ENCODE data around the gene GP1BB. TPM values are rescaled to one million over a fixed set of nuclear protein-coding genes. Genes with fewer than 3 reads are reported as not detected.

GP1BB gene
- total RNA-seq, 1 experiment from 2014 or later = 4.3 TPM

GRCh38 chr22:19703869-19704268 is 19.5 kb upstream of the GP1BB start (continued):
- TF ChIP-seq, protein P1, sequence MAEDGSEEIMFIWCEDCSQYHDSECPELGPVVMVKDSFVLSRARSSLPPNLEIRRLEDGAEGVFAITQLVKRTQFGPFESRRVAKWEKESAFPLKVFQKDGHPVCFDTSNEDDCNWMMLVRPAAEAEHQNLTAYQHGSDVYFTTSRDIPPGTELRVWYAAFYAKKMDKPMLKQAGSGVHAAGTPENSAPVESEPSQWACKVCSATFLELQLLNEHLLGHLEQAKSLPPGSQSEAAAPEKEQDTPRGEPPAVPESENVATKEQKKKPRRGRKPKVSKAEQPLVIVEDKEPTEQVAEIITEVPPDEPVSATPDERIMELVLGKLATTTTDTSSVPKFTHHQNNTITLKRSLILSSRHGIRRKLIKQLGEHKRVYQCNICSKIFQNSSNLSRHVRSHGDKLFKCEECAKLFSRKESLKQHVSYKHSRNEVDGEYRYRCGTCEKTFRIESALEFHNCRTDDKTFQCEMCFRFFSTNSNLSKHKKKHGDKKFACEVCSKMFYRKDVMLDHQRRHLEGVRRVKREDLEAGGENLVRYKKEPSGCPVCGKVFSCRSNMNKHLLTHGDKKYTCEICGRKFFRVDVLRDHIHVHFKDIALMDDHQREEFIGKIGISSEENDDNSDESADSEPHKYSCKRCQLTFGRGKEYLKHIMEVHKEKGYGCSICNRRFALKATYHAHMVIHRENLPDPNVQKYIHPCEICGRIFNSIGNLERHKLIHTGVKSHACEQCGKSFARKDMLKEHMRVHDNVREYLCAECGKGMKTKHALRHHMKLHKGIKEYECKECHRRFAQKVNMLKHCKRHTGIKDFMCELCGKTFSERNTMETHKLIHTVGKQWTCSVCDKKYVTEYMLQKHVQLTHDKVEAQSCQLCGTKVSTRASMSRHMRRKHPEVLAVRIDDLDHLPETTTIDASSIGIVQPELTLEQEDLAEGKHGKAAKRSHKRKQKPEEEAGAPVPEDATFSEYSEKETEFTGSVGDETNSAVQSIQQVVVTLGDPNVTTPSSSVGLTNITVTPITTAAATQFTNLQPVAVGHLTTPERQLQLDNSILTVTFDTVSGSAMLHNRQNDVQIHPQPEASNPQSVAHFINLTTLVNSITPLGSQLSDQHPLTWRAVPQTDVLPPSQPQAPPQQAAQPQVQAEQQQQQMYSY (CRISPR knock-in tag; IDR thresholded peaks at IDR 0.05) = no peak
- TF ChIP-seq MLX (CRISPR knock-in tag; IDR thresholded peaks at IDR 0.05) (no peak), ZNF317 (CRISPR knock-in tag; IDR thresholded peaks at IDR 0.05; ENCODE audit: borderline replicate concordance, low read depth) (no peak), NFATC4 (CRISPR knock-in tag; IDR thresholded peaks at IDR 0.05) (no peak), ZBTB43 (CRISPR knock-in tag; IDR thresholded peaks at IDR 0.05) (no peak), SMAD3 (CRISPR knock-in tag; IDR thresholded peaks at IDR 0.05; ENCODE audit: borderline replicate concordance) (no peak)
- TF ChIP-seq, protein P2, sequence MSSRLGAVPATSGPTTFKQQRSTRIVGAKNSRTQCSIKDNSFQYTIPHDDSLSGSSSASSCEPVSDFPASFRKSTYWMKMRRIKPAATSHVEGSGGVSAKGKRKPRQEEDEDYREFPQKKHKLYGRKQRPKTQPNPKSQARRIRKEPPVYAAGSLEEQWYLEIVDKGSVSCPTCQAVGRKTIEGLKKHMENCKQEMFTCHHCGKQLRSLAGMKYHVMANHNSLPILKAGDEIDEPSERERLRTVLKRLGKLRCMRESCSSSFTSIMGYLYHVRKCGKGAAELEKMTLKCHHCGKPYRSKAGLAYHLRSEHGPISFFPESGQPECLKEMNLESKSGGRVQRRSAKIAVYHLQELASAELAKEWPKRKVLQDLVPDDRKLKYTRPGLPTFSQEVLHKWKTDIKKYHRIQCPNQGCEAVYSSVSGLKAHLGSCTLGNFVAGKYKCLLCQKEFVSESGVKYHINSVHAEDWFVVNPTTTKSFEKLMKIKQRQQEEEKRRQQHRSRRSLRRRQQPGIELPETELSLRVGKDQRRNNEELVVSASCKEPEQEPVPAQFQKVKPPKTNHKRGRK (CRISPR knock-in tag; IDR thresholded peaks at IDR 0.05; ENCODE audit: borderline replicate concordance) = no peak

DNA sequence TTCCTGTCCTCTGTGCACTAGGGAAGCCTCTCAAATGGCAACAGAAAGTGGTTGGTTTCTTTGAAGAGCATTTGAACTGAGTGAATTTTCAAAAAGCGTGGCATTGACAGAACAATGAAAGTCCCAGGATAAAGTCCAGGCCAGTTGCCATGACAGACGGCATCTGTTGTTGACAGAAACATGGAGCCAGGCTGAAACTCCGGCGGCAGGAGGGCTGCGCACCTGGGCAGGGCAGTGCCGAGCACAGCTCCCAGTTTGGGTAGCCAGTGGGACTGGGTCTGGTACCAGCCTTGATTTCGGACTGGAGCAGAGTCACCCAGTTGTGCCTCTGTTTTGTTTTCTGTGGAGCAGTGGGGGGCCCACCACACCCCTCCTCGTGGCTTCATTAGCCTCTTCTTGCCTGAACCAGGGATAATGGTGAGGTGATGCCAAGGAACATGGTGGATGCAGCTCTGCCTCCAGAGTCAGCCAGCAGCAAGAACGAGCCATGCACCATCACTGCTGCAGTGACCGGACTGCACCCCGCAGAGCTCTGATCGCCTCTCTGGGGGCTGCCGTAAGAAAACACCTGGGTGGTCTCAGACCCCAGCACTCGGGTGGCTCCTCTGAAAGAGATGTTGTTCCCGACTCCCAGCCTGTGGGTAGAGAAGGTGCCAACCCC is 18.9 kb upstream of the GP1BB start:
- peak; percentile 12 for DNase-seq (ENCODE audit: low spot score)
- Mint-ChIP-seq H3K9me3 (no peaks in the 10 kb centered on the region), H3K27me3 (ENCODE audit: low read depth) (peaks cover 3% of the 10 kb centered on the region), H3K36me3 (no peaks in the 10 kb centered on the region), H3K27ac (peak overlapping the region; percentile 63), H3K4me1 (peaks cover 38% of the 10 kb centered on the region), H3K4me3 (no peak overlapping the region)
- no peak for ATAC-seq
- TF ChIP-seq TP53 (CRISPR knock-in tag; IDR thresholded peaks at IDR 0.05) = no peak
- ChIA-PET POLR2A (no interaction called here), CTCF (interaction anchor here (0.5 to 4.8 kb wide), 35 partner anchors 9 to 249 kb away, joined by 3 to 62 read pairs (median 4); partner anchors contain the start of genes CDC45, CLDN5, GP1BB and SEPTIN5)

GRCh38 chr22:19705181-19705934 is 18.0 kb upstream of the GP1BB start:
- no peak overlapping the region for H3K4me3 Mint-ChIP-seq
- ChIA-PET POLR2A (interaction anchor here (0.6 to 1.2 kb wide), 2 partner anchors 14 to 137 kb away, joined by 4 to 5 read pairs; no protein-coding TSS in a partner anchor), CTCF (interaction anchor here (0.6 to 4.8 kb wide), 38 partner anchors 10 to 776 kb away, joined by 3 to 62 read pairs (median 4); partner anchors contain the start of genes CDC45, CLDN5, GP1BB and SEPTIN5)
- no peaks in the 10 kb centered on the region for H3K9me3 Mint-ChIP-seq
- DNase-seq (ENCODE audit: low spot score) (peak; percentile 91), ATAC-seq (peak; percentile 90)
- H3K36me3 Mint-ChIP-seq = no peaks in the 10 kb centered on the region
- H3K4me1 Mint-ChIP-seq = peaks cover 40% of the 10 kb centered on the region
- H3K27me3 Mint-ChIP-seq (ENCODE audit: low read depth) = peaks cover 3% of the 10 kb centered on the region
- peak overlapping the region; percentile 72; the same call in 1 of the 2 replicates for H3K27ac Mint-ChIP-seq
- TF ChIP-seq ZSCAN18 (CRISPR knock-in tag; IDR thresholded peaks at IDR 0.05) (no peak), TEAD1 (CRISPR knock-in tag; IDR thresholded peaks at IDR 0.05) (peak; percentile 96), SOX15 (CRISPR knock-in tag; IDR thresholded peaks at IDR 0.05) (no peak), ZNF396 (CRISPR knock-in tag; IDR thresholded peaks at IDR 0.05; ENCODE audit: borderline replicate concordance) (no peak), TEAD4 (CRISPR knock-in tag; IDR thresholded peaks at IDR 0.05) (peak; percentile 79; the same call in 1 of the 2 replicates), OVOL2 (CRISPR knock-in tag; IDR thresholded peaks at IDR 0.05; ENCODE audit: borderline replicate concordance) (no peak), FOXP1 (CRISPR knock-in tag; IDR thresholded peaks at IDR 0.05; ENCODE audit: borderline replicate concordance) (no peak), ZNF317 (CRISPR knock-in tag; IDR thresholded peaks at IDR 0.05; ENCODE audit: borderline replicate concordance, low read depth) (no peak), IRF2 (CRISPR knock-in tag; IDR thresholded peaks at IDR 0.05; ENCODE audit: borderline replicate concordance, low read depth) (no peak), HMGA2 (CRISPR knock-in tag; IDR thresholded peaks at IDR 0.05) (no peak), ETV6 (CRISPR knock-in tag; IDR thresholded peaks at IDR 0.05) (peak; percentile 34; the same call in 1 of the 2 replicates), GTF2I (CRISPR knock-in tag; conservative IDR thresholded peaks at IDR 0.05) (0 out of 2 replicates have a peak, but pooled peaks have one; percentile 70)
- TF ChIP-seq, protein P3, sequence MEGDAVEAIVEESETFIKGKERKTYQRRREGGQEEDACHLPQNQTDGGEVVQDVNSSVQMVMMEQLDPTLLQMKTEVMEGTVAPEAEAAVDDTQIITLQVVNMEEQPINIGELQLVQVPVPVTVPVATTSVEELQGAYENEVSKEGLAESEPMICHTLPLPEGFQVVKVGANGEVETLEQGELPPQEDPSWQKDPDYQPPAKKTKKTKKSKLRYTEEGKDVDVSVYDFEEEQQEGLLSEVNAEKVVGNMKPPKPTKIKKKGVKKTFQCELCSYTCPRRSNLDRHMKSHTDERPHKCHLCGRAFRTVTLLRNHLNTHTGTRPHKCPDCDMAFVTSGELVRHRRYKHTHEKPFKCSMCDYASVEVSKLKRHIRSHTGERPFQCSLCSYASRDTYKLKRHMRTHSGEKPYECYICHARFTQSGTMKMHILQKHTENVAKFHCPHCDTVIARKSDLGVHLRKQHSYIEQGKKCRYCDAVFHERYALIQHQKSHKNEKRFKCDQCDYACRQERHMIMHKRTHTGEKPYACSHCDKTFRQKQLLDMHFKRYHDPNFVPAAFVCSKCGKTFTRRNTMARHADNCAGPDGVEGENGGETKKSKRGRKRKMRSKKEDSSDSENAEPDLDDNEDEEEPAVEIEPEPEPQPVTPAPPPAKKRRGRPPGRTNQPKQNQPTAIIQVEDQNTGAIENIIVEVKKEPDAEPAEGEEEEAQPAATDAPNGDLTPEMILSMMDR (IDR thresholded peaks at IDR 0.05) = 0 out of 2 replicates have a peak, but pooled peaks have one; percentile 23

Measured in WTC11 (cell line).